ENCODE results near the gene LCK.

DNA sequence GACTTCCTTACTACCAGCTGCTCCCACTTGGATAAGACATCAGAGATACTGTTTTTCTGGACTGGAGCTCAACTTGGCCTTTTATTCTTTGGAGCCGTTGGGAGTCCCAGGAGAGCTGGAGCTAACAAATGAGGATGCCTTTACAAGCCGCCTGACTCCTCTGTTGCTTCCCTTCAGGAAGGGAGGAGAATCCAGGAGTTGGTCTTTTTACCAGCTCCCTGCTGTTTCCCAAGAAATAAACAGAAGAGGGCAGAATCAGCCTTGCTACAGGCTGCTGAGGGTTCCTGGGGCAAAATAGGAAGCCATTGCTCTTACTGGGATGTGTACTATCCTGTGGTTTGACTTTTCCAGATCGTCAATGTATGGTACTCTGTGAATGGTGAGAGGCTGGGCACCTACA is 27.4 kb upstream of the LCK start:
- TF ChIP-seq, protein P1, sequence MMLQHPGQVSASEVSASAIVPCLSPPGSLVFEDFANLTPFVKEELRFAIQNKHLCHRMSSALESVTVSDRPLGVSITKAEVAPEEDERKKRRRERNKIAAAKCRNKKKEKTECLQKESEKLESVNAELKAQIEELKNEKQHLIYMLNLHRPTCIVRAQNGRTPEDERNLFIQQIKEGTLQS (IDR thresholded peaks at IDR 0.05; ENCODE audit: insufficient read depth, low read depth, low read length) = no peak
- TF ChIP-seq KDM1A (IDR thresholded peaks at IDR 0.05; ENCODE audit: borderline replicate concordance, low read length) (no peak), EP300 (IDR thresholded peaks at IDR 0.05; ENCODE audit: borderline replicate concordance in 1 of 2, low read depth in 2 of 2, low read length in 2 of 2) (no peak), EZH2 (IDR thresholded peaks at IDR 0.05; ENCODE audit: low read depth, low read length, severe bottlenecking) (no peak), RFX5 (IDR thresholded peaks at IDR 0.05; ENCODE audit: borderline replicate concordance, low read depth, low read length) (no peak), CHD2 (IDR thresholded peaks at IDR 0.05; ENCODE audit: low read length) (no peak), RNF2 (IDR thresholded peaks at IDR 0.05; ENCODE audit: borderline replicate concordance, low read depth, low read length, missing control alignments, poor library complexity, severe bottlenecking) (no peak), RAD21 (IDR thresholded peaks at IDR 0.05 in 1 of 2, conservative IDR thresholded peaks at IDR 0.05 in 1 of 2; ENCODE audit: low read depth in 2 of 2, low read length in 2 of 2) (peak in 1 of 2 experiments; percentile 33; a peak in 1 of 4 replicates)
- TF ChIP-seq, protein P2, sequence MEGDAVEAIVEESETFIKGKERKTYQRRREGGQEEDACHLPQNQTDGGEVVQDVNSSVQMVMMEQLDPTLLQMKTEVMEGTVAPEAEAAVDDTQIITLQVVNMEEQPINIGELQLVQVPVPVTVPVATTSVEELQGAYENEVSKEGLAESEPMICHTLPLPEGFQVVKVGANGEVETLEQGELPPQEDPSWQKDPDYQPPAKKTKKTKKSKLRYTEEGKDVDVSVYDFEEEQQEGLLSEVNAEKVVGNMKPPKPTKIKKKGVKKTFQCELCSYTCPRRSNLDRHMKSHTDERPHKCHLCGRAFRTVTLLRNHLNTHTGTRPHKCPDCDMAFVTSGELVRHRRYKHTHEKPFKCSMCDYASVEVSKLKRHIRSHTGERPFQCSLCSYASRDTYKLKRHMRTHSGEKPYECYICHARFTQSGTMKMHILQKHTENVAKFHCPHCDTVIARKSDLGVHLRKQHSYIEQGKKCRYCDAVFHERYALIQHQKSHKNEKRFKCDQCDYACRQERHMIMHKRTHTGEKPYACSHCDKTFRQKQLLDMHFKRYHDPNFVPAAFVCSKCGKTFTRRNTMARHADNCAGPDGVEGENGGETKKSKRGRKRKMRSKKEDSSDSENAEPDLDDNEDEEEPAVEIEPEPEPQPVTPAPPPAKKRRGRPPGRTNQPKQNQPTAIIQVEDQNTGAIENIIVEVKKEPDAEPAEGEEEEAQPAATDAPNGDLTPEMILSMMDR (IDR thresholded peaks at IDR 0.05; ENCODE audit: control extremely low read depth in 1 of 3, insufficient read depth in 1 of 3, low read depth in 1 of 3, low read length in 3 of 3) = no peak
